Esophagus squamous epithelium (tissue), 5 donors: Measurements from ENCODE around the gene NUP43. TPM values are rescaled to one million over a fixed set of nuclear protein-coding genes. Genes with fewer than 3 reads are reported as not detected.

ENCODE experiments used
- DNase-seq: peaks from one replicate; lab custom pipeline; 2025; lab: John Stamatoyannopoulos, UW
- H3K27ac ChIP-seq, 4 donors: fragments of 200-600 bp; sonication (generic); one replicate each; pipeline ENCODE4 v1.5.1; 2016 to 2019; ENCODE audit warnings: mild to moderate bottlenecking in 1 of 4
- H3K27me3 ChIP-seq, 4 donors: fragments of 200-600 bp; sonication (generic); 1 replicate in 3 of 4; 2 replicates in 1 of 4; pipeline versions ENCODE4 v1.5.1 to v1.6.0; 2017 to 2021; ENCODE audit warnings: antibody characterized with exemption in 1 of 4
- H3K36me3 ChIP-seq, 3 donors: fragments of 200-600 bp; sonication (generic); one replicate each; pipeline ENCODE4 v1.5.1; 2016 to 2019
- H3K4me1 ChIP-seq, 3 donors: fragments of 200-600 bp; sonication (generic); one replicate each; pipeline ENCODE4 v1.5.1; 2017 to 2019
- H3K4me3 ChIP-seq, 4 donors: fragments of 200-600 bp; sonication (generic); 1 replicate in 3 of 4; 2 replicates in 1 of 4; pipeline ENCODE4 v1.5.1; 2016 to 2019; ENCODE audit warnings: mild to moderate bottlenecking in 2 of 4, moderate library complexity in 1 of 4
- H3K9me3 ChIP-seq, 3 donors: fragments of 200-600 bp; sonication (generic); one replicate each; pipeline ENCODE4 v1.5.1; 2016 to 2019
- CTCF ChIP-seq, 6 experiments: fragments of 450-650 bp in 4 of 6; fragments of 200-600 bp in 2 of 6; sonication (generic) in 2 of 6; IDR thresholded peaks; one replicate each; pipeline ENCODE4 v1.5.1; 2016 to 2019; ENCODE audit warnings: antibody characterized with exemption in 6 of 6, mild to moderate bottlenecking in 4 of 6, moderate library complexity in 4 of 6
- POLR2A ChIP-seq, 4 donors: fragments of 450-650 bp; IDR thresholded peaks; one replicate each; pipeline ENCODE4 v1.6.1; 2017; ENCODE audit warnings: antibody characterized with exemption in 4 of 4, mild to moderate bottlenecking in 4 of 4, moderate library complexity in 3 of 4
- WGBS, 2 donors: methylation state at CpG; one replicate each; pipeline ENCODE4 v1.1.5; 2018; 5-methylcytosine and 5-hydroxymethylcytosine counted together
- intact Hi-C: fragments of 100-400 bp; cut with DNase I; formaldehyde crosslinking; loops from one replicate; pipeline ENCODE4 v1.15.0; 2022
- total RNA-seq, 4 donors: library from RNA; depleted of rRNA; stranded (reverse); fragments of >200 nt; gene quantifications; one replicate each; pipeline ENCODE4 v1.1.0, GENCODE V29; 2016
- donor health status: DM: yes; HTN: yes; CAD: no.

Gene NUP43
- total RNA-seq, 4 donors from 2014 or later: 7.1 to 18.8 (median 16.4) TPM

- no peaks in the 10 kb centered on the region for H3K4me1 ChIP-seq
- no peaks in the 10 kb centered on the region for H3K27me3 ChIP-seq
- WGBS, 2 donors: 100% methylated on average over 1 of the region's 1 CpG; no CpG with 5 or more reads in 1 of the 2 donors
- no peaks in the 10 kb centered on the region for H3K9me3 ChIP-seq
- H3K27ac ChIP-seq: no peak overlapping the region
- intact Hi-C loops: no loop called here
- peaks cover 0 to 95% (median 5%) of the 10 kb centered on the region in 3 donors for H3K36me3 ChIP-seq
- DNase-seq: no peak
- TF ChIP-seq POLR2A (IDR thresholded peaks at IDR 0.05): no peak
- no peak overlapping the region for H3K4me3 ChIP-seq
These were observed 31.3 kb upstream of the NUP43 start for GRCh38 chr6:149777624-149778023.

DNA sequence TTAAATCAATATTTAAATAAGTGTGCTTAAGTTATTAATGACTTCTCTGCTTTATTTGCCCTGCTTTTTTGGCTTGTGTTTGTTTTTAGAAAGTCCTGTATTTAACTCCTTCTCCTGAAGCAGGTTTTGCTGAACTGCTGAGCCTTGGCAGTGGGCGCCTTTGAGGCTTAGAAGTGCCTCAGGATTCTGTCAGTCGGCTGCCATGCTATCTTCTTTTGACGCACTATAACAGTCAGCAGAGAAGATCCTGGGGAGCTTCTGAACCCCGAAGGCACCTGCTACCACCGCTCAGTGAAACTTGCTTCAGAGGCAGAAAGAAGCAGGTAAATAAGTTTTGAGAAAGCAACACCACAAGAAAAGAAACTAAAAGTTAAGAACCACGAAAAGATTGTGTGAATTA lies 25.6 kb upstream of the NUP43 start:
- Histone ChIP-seq H3K9me3 (no peaks in the 10 kb centered on the region), H3K27me3 (no peaks in the 10 kb centered on the region), H3K36me3 (peaks cover 0 to 80% (median 5%) of the 10 kb centered on the region in 3 donors), H3K27ac (no peak overlapping the region), H3K4me1 (no peaks in the 10 kb centered on the region), H3K4me3 (no peak overlapping the region)
- 85 to 92% methylated on average over 6 of the region's 6 CpGs for WGBS, 2 donors
- TF ChIP-seq POLR2A (IDR thresholded peaks at IDR 0.05) (no peak), CTCF (IDR thresholded peaks at IDR 0.05) (no peak)
- DNase-seq: no peak
- intact Hi-C loops: no loop called here

DNA sequence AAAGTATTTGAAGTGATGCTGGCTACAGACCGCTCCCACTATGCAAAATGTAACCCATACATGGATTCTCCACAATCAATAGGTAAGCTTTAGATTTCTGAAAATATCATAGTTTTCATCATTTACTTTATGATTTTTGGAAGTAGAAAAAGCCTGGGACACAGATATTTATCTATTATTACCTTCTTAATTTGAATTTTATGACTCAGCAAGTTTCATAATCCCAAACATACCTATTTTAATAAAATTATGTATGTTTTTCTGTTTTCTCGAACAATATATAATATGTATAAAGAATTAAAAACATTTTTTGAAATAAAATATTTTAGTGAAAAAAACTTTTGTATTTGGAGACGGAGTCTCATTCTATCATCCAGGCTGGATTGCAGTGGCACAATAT lies 24.9 kb upstream of the NUP43 start:
- DNase-seq: no peak
- Histone ChIP-seq H3K4me1 (peaks cover 0 to 5% (median 0%) of the 10 kb centered on the region in 3 donors), H3K27ac (no peak overlapping the region), H3K27me3 (no peaks in the 10 kb centered on the region), H3K9me3 (peaks cover 0 to 5% (median 0%) of the 10 kb centered on the region in 3 donors), H3K4me3 (no peak overlapping the region), H3K36me3 (peaks cover 0 to 80% (median 5%) of the 10 kb centered on the region in 3 donors)
- TF ChIP-seq POLR2A (IDR thresholded peaks at IDR 0.05) (no peak), CTCF (IDR thresholded peaks at IDR 0.05) (no peak)
- WGBS, 2 donors: 95% methylated on average over 3 of the region's 3 CpGs
- intact Hi-C loops: no loop called here

DNA sequence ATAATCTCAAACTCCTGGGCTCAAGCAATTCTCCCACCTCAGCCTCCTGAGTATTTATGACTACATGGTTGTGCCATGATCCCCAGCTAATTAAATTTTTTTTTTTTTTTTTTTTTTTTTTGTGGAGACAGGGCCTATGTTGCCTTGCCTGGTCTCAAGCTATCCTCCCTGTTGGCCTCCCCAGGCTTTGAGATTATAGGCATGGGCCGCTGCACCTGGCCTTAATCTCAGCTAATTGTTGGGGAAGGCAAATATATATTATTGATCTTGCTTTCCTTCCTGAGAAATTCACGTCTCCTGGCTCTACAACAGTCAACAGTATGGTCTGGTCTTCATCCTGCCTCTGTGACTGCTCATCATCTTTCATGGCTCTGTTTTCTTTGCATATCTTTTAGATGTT lies 23.3 kb upstream of the NUP43 start:
- no peak overlapping the region for H3K27ac ChIP-seq

GRCh38 chr6:149766156-149766769 lies 19.9 kb upstream of the NUP43 start:
- intact Hi-C loops: no loop called here
- H3K9me3 ChIP-seq: peaks cover 0 to 9% (median 0%) of the 10 kb centered on the region in 3 donors
- DNase-seq: no peak
- H3K27me3 ChIP-seq: no peaks in the 10 kb centered on the region
- peaks cover 0 to 39% (median 0%) of the 10 kb centered on the region in 3 donors for H3K36me3 ChIP-seq
- TF ChIP-seq CTCF (IDR thresholded peaks at IDR 0.05) (no peak), POLR2A (IDR thresholded peaks at IDR 0.05) (no peak)
- WGBS, 2 donors: 41 to 82% methylated on average over 3 of the region's 3 CpGs
- H3K4me3 ChIP-seq: no peak overlapping the region
- H3K27ac ChIP-seq: no peak overlapping the region
- peaks cover 0 to 5% (median 0%) of the 10 kb centered on the region in 3 donors for H3K4me1 ChIP-seq

More for the DNA sequence above, 23.3 kb upstream of the NUP43 start:
- TF ChIP-seq POLR2A (IDR thresholded peaks at IDR 0.05) (no peak), CTCF (IDR thresholded peaks at IDR 0.05) (no peak)
- Histone ChIP-seq H3K9me3 (peaks cover 0 to 9% (median 0%) of the 10 kb centered on the region in 3 donors), H3K27me3 (no peaks in the 10 kb centered on the region), H3K4me3 (no peak overlapping the region), H3K4me1 (peaks cover 0 to 5% (median 0%) of the 10 kb centered on the region in 3 donors), H3K36me3 (peaks cover 0 to 73% (median 0%) of the 10 kb centered on the region in 3 donors)
- DNase-seq: no peak
- intact Hi-C loops: no loop called here
- WGBS, 2 donors: 82 to 100% methylated on average over 2 of the region's 2 CpGs
